ENCODE data around the gene NRXN2. TPM values are rescaled to one million over a fixed set of nuclear protein-coding genes. Genes with fewer than 3 reads are reported as not detected.

NRXN2 gene
- total RNA-seq, 1 donor from 2014 or later = 50.4 TPM

GRCh38 chr11:64570341-64570740 is 152.7 kb downstream of the NRXN2 start:
- peaks cover 3% of the 10 kb centered on the region for H3K36me3 Mint-ChIP-seq (ENCODE audit: unreplicated experiment)
- TF ChIP-seq CTCF (IDR thresholded peaks at IDR 0.05; ENCODE audit: partially characterized antibody, unreplicated experiment) = no peak

GRCh38 chr11:64569300-64569970 is 153.6 kb downstream of the NRXN2 start:
- no peak for TF ChIP-seq CTCF (IDR thresholded peaks at IDR 0.05; ENCODE audit: partially characterized antibody, unreplicated experiment)
- peaks cover 5% of the 10 kb centered on the region for H3K27me3 Mint-ChIP-seq (ENCODE audit: unreplicated experiment)

More at GRCh38 chr11:64570341-64570740, 152.7 kb downstream of the NRXN2 start:
- Mint-ChIP-seq H3K4me3 (ENCODE audit: unreplicated experiment) (no peak overlapping the region), H3K4me1 (ENCODE audit: low read depth, unreplicated experiment) (peaks cover 13% of the 10 kb centered on the region), H3K27me3 (ENCODE audit: unreplicated experiment) (peaks cover 5% of the 10 kb centered on the region), H3K9me3 (ENCODE audit: unreplicated experiment) (peaks cover 3% of the 10 kb centered on the region), H3K27ac (ENCODE audit: unreplicated experiment) (no peak overlapping the region)
- DNase-seq = no peak

GRCh38 chr11:64568584-64569140 is 154.3 kb downstream of the NRXN2 start:
- peaks cover 5% of the 10 kb centered on the region for H3K27me3 Mint-ChIP-seq (ENCODE audit: unreplicated experiment)
- peaks cover 13% of the 10 kb centered on the region for H3K4me1 Mint-ChIP-seq (ENCODE audit: low read depth, unreplicated experiment)
- no peak overlapping the region for H3K4me3 Mint-ChIP-seq (ENCODE audit: unreplicated experiment)
- TF ChIP-seq CTCF (IDR thresholded peaks at IDR 0.05; ENCODE audit: partially characterized antibody, unreplicated experiment) = no peak
- H3K27ac Mint-ChIP-seq (ENCODE audit: unreplicated experiment) = no peak overlapping the region
- DNase-seq = no peak
- peaks cover 3% of the 10 kb centered on the region for H3K9me3 Mint-ChIP-seq (ENCODE audit: unreplicated experiment)
- H3K36me3 Mint-ChIP-seq (ENCODE audit: unreplicated experiment) = peaks cover 3% of the 10 kb centered on the region

More at GRCh38 chr11:64569300-64569970, 153.6 kb downstream of the NRXN2 start:
- no peak overlapping the region for H3K27ac Mint-ChIP-seq (ENCODE audit: unreplicated experiment)
- H3K4me3 Mint-ChIP-seq (ENCODE audit: unreplicated experiment) = no peak overlapping the region
- peaks cover 3% of the 10 kb centered on the region for H3K9me3 Mint-ChIP-seq (ENCODE audit: unreplicated experiment)
- peaks cover 13% of the 10 kb centered on the region for H3K4me1 Mint-ChIP-seq (ENCODE audit: low read depth, unreplicated experiment)
- no peak for DNase-seq
- H3K36me3 Mint-ChIP-seq (ENCODE audit: unreplicated experiment) = peaks cover 3% of the 10 kb centered on the region

- H3K4me1 Mint-ChIP-seq (ENCODE audit: low read depth, unreplicated experiment) = peaks cover 13% of the 10 kb centered on the region
- H3K4me3 Mint-ChIP-seq (ENCODE audit: unreplicated experiment) = no peak overlapping the region
- H3K27me3 Mint-ChIP-seq (ENCODE audit: unreplicated experiment) = peaks cover 5% of the 10 kb centered on the region
- peaks cover 3% of the 10 kb centered on the region for H3K9me3 Mint-ChIP-seq (ENCODE audit: unreplicated experiment)
- peaks cover 3% of the 10 kb centered on the region for H3K36me3 Mint-ChIP-seq (ENCODE audit: unreplicated experiment)
- H3K27ac Mint-ChIP-seq (ENCODE audit: unreplicated experiment) = no peak overlapping the region
- DNase-seq = no peak
- no peak for TF ChIP-seq CTCF (IDR thresholded peaks at IDR 0.05; ENCODE audit: partially characterized antibody, unreplicated experiment)
Measured at GRCh38 chr11:64568041-64568571, 154.9 kb downstream of the NRXN2 start.
